Liver (tissue), 9 donors: ENCODE results near the gene PACC1. TPM values are rescaled to one million over a fixed set of nuclear protein-coding genes. Genes with fewer than 3 reads are reported as not detected.

Experiments used
- DNase-seq: peaks from one replicate; pipeline ENCODE4 v3.0.0-alpha.2; 2017; ENCODE audit warnings: low spot score
- H3K27ac ChIP-seq, 2 donors: one replicate each; pipeline ENCODE4 v1.7.0; 2013; ENCODE audit warnings: inconsistent platforms in 2 of 2, low read length in 2 of 2, control low read depth in 1 of 2, low read depth in 1 of 2, mild to moderate bottlenecking in 1 of 2
- H3K27me3 ChIP-seq, 4 donors: one replicate each; pipeline versions ENCODE4 v1.6.1 to v1.7.0; 2013; ENCODE audit warnings: low read length in 3 of 4, inconsistent platforms in 1 of 4, mild to moderate bottlenecking in 1 of 4, moderate library complexity in 1 of 4; ENCODE audit not compliant: control insufficient read depth in 4 of 4, insufficient read depth in 4 of 4
- H3K36me3 ChIP-seq, 4 donors: one replicate each; pipeline versions ENCODE4 v1.6.1 to v1.7.0; 2013; ENCODE audit warnings: low read length in 3 of 4, mild to moderate bottlenecking in 3 of 4, low read depth in 1 of 4, moderate library complexity in 1 of 4; ENCODE audit not compliant: control insufficient read depth in 4 of 4, insufficient read depth in 3 of 4
- H3K4me1 ChIP-seq, 4 donors: one replicate each; pipeline versions ENCODE4 v1.6.1 to v1.7.0; 2013; ENCODE audit warnings: low read length in 3 of 4, mild to moderate bottlenecking in 3 of 4, moderate library complexity in 1 of 4; ENCODE audit not compliant: control insufficient read depth in 4 of 4, insufficient read depth in 4 of 4
- H3K4me3 ChIP-seq, 3 donors: one replicate each; pipeline versions ENCODE4 v1.6.1 to v1.7.0; 2013; ENCODE audit warnings: low read length in 3 of 3, control low read depth in 1 of 3, low read depth in 1 of 3, mild to moderate bottlenecking in 1 of 3
- H3K9ac ChIP-seq, 2 donors: one replicate each; pipeline ENCODE4 v1.7.0; 2013; ENCODE audit warnings: low read length in 2 of 2, mild to moderate bottlenecking in 2 of 2, moderate library complexity in 2 of 2, control low read depth in 1 of 2, low read depth in 1 of 2
- H3K9me3 ChIP-seq, 4 donors: one replicate each; pipeline versions ENCODE4 v1.6.1 to v1.7.0; 2013; ENCODE audit warnings: low read length in 3 of 4; ENCODE audit not compliant: control insufficient read depth in 4 of 4
- EGR1 ChIP-seq, 2 donors: IDR thresholded peaks; 2 replicates each; pipeline ENCODE4 v1.6.1; 2016 to 2018; ENCODE audit warnings: antibody characterized with exemption in 2 of 2, low read depth in 2 of 2
- FOXA1 ChIP-seq: IDR thresholded peaks from 2 replicates; pipeline ENCODE4 v1.6.1; 2016; ENCODE audit warnings: antibody characterized with exemption
- FOXA2 ChIP-seq: IDR thresholded peaks from 2 replicates; pipeline ENCODE4 v1.6.1; 2016; ENCODE audit warnings: antibody characterized with exemption
- GABPA ChIP-seq, 2 donors: IDR thresholded peaks in 1 of 2; conservative IDR thresholded peaks in 1 of 2; 2 replicates each; pipeline ENCODE4 v1.6.1; 2016; ENCODE audit warnings: antibody characterized with exemption in 2 of 2, mild to moderate bottlenecking in 1 of 2, moderate library complexity in 1 of 2
- HNF4A ChIP-seq, 2 donors: conservative IDR thresholded peaks; 2 replicates each; pipeline ENCODE4 v1.6.1; 2016; ENCODE audit warnings: antibody characterized with exemption in 2 of 2, mild to moderate bottlenecking in 2 of 2
- HNF4G ChIP-seq: IDR thresholded peaks from 2 replicates; pipeline ENCODE4 v1.6.1; 2016; ENCODE audit warnings: antibody characterized with exemption
- JUND ChIP-seq, 2 donors: IDR thresholded peaks; 2 replicates each; pipeline ENCODE4 v1.6.1; 2016; ENCODE audit warnings: antibody characterized with exemption in 2 of 2
- MAX ChIP-seq: IDR thresholded peaks from 2 replicates; pipeline ENCODE4 v1.6.1; 2016; ENCODE audit warnings: antibody characterized with exemption
- NR2F2 ChIP-seq: IDR thresholded peaks from 2 replicates; pipeline ENCODE4 v1.6.1; 2016; ENCODE audit warnings: antibody characterized with exemption
- RAD21 ChIP-seq, 2 donors: IDR thresholded peaks; 2 replicates each; pipeline ENCODE4 v1.6.1; 2016; ENCODE audit warnings: antibody characterized with exemption in 2 of 2, mild to moderate bottlenecking in 2 of 2
- RXRA ChIP-seq, 2 donors: IDR thresholded peaks; 2 replicates each; pipeline ENCODE4 v1.6.1; 2017 to 2018; ENCODE audit warnings: antibody characterized with exemption in 2 of 2, mild to moderate bottlenecking in 1 of 2
- TAF1 ChIP-seq: conservative IDR thresholded peaks from 2 replicates; pipeline ENCODE4 v1.6.1; 2016; ENCODE audit warnings: antibody characterized with exemption, mild to moderate bottlenecking
- ZBTB33 ChIP-seq: IDR thresholded peaks from 2 replicates; pipeline ENCODE4 v1.6.1; 2016; ENCODE audit warnings: antibody characterized with exemption
- WGBS: extraction: QIAGEN DNeasy Blood & Tissue Kit; methylation state at CpG from one replicate; pipeline ENCODE4 v1.1.7; 2013; 5-methylcytosine and 5-hydroxymethylcytosine counted together
- polyA plus RNA-seq, 2 donors: library from polyadenylated mRNA; stranded (reverse) in 1 of 2; unstranded in 1 of 2; fragments of 200-250 nt in 1 of 2; fragments of >200 nt in 1 of 2; fragmentation: Nextera tagmentation in 1 of 2; extraction: Ambion mirVana in 1 of 2; gene quantifications; one replicate each; pipeline versions ENCODE4 v1.2.1 to v1.2.3, GENCODE V29; 2013 to 2015
- total RNA-seq, 2 donors: library from RNA; depleted of rRNA; stranded (reverse); fragments of >200 nt; gene quantifications; one replicate each; pipeline ENCODE4 v1.2.3, GENCODE V29; 2014
- TF ChIP-seq, protein P1 (sequence below): fragments of 150-350 bp; IDR thresholded peaks from 2 replicates; pipeline ENCODE4 v1.5.1; 2017; ENCODE audit warnings: improper control_type of control experiment, low read depth, low read length; ENCODE audit not compliant: missing input control
- TF ChIP-seq, protein P2 (sequence below): IDR thresholded peaks from 2 replicates; pipeline ENCODE4 v1.6.1; 2016; ENCODE audit warnings: antibody characterized with exemption, mild to moderate bottlenecking
- donor health status: healthy.
- donor health status: healthy.
- donor health status: healthy.
- donor health status: healthy.
- donor health status: healthy.

The PACC1 gene
- total and polyA plus RNA-seq, 4 donors: 1.4 to 3.4 (median 1.7) TPM

- Histone ChIP-seq H3K4me1 (peaks cover 0 to 3% (median 0%) of the 10 kb centered on the region in 4 donors), H3K27ac (no peak overlapping the region), H3K9me3 (peaks cover 0 to 3% (median 0%) of the 10 kb centered on the region in 4 donors), H3K9ac (no peak overlapping the region), H3K36me3 (no peaks in the 10 kb centered on the region), H3K27me3 (no peaks in the 10 kb centered on the region), H3K4me3 (no peak overlapping the region)
- TF ChIP-seq GABPA (IDR thresholded peaks at IDR 0.05 in 1 of 2, conservative IDR thresholded peaks at IDR 0.05 in 1 of 2) (no peak), RAD21 (IDR thresholded peaks at IDR 0.05) (peak; percentile 98), RXRA (IDR thresholded peaks at IDR 0.05) (peak in 1 of 2 donors; percentile 27), FOXA2 (no peak), EGR1 (IDR thresholded peaks at IDR 0.05; ENCODE audit: low read depth in 2 of 2) (no peak), FOXA1 (no peak)
- TF ChIP-seq, protein P1, sequence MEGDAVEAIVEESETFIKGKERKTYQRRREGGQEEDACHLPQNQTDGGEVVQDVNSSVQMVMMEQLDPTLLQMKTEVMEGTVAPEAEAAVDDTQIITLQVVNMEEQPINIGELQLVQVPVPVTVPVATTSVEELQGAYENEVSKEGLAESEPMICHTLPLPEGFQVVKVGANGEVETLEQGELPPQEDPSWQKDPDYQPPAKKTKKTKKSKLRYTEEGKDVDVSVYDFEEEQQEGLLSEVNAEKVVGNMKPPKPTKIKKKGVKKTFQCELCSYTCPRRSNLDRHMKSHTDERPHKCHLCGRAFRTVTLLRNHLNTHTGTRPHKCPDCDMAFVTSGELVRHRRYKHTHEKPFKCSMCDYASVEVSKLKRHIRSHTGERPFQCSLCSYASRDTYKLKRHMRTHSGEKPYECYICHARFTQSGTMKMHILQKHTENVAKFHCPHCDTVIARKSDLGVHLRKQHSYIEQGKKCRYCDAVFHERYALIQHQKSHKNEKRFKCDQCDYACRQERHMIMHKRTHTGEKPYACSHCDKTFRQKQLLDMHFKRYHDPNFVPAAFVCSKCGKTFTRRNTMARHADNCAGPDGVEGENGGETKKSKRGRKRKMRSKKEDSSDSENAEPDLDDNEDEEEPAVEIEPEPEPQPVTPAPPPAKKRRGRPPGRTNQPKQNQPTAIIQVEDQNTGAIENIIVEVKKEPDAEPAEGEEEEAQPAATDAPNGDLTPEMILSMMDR: peak; percentile 99
- TF ChIP-seq, protein P2, sequence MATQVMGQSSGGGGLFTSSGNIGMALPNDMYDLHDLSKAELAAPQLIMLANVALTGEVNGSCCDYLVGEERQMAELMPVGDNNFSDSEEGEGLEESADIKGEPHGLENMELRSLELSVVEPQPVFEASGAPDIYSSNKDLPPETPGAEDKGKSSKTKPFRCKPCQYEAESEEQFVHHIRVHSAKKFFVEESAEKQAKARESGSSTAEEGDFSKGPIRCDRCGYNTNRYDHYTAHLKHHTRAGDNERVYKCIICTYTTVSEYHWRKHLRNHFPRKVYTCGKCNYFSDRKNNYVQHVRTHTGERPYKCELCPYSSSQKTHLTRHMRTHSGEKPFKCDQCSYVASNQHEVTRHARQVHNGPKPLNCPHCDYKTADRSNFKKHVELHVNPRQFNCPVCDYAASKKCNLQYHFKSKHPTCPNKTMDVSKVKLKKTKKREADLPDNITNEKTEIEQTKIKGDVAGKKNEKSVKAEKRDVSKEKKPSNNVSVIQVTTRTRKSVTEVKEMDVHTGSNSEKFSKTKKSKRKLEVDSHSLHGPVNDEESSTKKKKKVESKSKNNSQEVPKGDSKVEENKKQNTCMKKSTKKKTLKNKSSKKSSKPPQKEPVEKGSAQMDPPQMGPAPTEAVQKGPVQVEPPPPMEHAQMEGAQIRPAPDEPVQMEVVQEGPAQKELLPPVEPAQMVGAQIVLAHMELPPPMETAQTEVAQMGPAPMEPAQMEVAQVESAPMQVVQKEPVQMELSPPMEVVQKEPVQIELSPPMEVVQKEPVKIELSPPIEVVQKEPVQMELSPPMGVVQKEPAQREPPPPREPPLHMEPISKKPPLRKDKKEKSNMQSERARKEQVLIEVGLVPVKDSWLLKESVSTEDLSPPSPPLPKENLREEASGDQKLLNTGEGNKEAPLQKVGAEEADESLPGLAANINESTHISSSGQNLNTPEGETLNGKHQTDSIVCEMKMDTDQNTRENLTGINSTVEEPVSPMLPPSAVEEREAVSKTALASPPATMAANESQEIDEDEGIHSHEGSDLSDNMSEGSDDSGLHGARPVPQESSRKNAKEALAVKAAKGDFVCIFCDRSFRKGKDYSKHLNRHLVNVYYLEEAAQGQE: no peak
- WGBS: 38% methylated on average over 10 of the region's 10 CpGs
- DNase-seq: peak; percentile 90
Measured at GRCh38 chr1:212455803-212456528, 41.3 kb upstream of the PACC1 start.

DNA sequence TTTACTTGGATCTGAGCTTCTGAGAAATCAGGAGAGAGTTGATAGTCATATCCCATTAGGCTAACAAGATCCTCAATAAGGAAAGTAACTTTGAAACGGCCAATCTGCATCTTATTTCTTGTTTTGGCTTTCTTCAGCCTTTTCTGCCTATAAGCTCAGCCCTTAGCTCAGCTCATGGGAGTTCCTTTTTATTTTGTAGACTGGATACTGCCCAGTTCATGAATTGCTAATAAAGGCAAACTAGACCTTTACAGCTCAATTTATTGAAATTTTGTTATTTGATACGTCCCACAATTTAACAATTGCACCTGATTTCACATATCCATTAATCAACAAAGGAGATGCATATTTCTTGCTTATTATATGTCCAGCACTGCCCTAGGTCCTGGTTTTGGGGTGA lies 40.7 kb upstream of the PACC1 start:
- no peak for DNase-seq
- Histone ChIP-seq H3K9me3 (peaks cover 0 to 3% (median 0%) of the 10 kb centered on the region in 4 donors), H3K4me1 (peaks cover 0 to 3% (median 0%) of the 10 kb centered on the region in 4 donors), H3K4me3 (no peak overlapping the region), H3K9ac (no peak overlapping the region), H3K27me3 (no peaks in the 10 kb centered on the region), H3K27ac (no peak overlapping the region), H3K36me3 (no peaks in the 10 kb centered on the region)
- TF ChIP-seq HNF4A (conservative IDR thresholded peaks at IDR 0.05): no peak
- no peak for TF ChIP-seq HNF4G
- TF ChIP-seq, protein P2: no peak
- TF ChIP-seq NR2F2: no peak
- TF ChIP-seq MAX: no peak
- TF ChIP-seq JUND (IDR thresholded peaks at IDR 0.05): no peak
- TF ChIP-seq RXRA (IDR thresholded peaks at IDR 0.05): no peak
- TF ChIP-seq EGR1 (IDR thresholded peaks at IDR 0.05; ENCODE audit: low read depth in 2 of 2): no peak
- TF ChIP-seq ZBTB33: no peak
- no peak for TF ChIP-seq TAF1
- no peak for TF ChIP-seq RAD21 (IDR thresholded peaks at IDR 0.05)
- 96% methylated on average over 2 of the region's 2 CpGs for WGBS
